ENCODE measurements around the gene GALNT10. TPM values are rescaled to one million over a fixed set of nuclear protein-coding genes. Genes with fewer than 3 reads are reported as not detected.

The GALNT10 gene
- total and polyA plus RNA-seq, 2 of the 8 experiments (the other 6 are each of a cell fraction or from before 2014, with no cell fraction given) = 4.6 to 15.5 TPM

- TF ChIP-seq RBBP5 (IDR thresholded peaks at IDR 0.05; ENCODE audit: borderline replicate concordance, low read depth, low read length) = 0 out of 2 replicates have a peak, but pooled peaks have one; percentile 45
- TF ChIP-seq TEAD4 (IDR thresholded peaks at IDR 0.05; ENCODE audit: low read depth, low read length) = peak; percentile 72; the same call in 1 of the 2 replicates
- TF ChIP-seq YY1 (IDR thresholded peaks at IDR 0.05; ENCODE audit: low read depth, low read length) = no peak
- TF ChIP-seq E2F6 (IDR thresholded peaks at IDR 0.05) = no peak
- TF ChIP-seq SP2 (IDR thresholded peaks at IDR 0.05; ENCODE audit: low read length) = no peak
- peak; percentile 43; the same call in 1 of the 2 replicates for TF ChIP-seq SP1 (IDR thresholded peaks at IDR 0.05; ENCODE audit: low read depth, low read length)
- TF ChIP-seq BCL11A (IDR thresholded peaks at IDR 0.05; ENCODE audit: low read depth in 2 of 2, low read length in 2 of 2) = peak in 1 of 2 experiments; percentile 58
- TF ChIP-seq RFX5 (IDR thresholded peaks at IDR 0.05; ENCODE audit: borderline replicate concordance, low read depth, low read length) = no peak
- TF ChIP-seq CREB1 (IDR thresholded peaks at IDR 0.05) = no peak
- TF ChIP-seq TBP (IDR thresholded peaks at IDR 0.05; ENCODE audit: low read depth, low read length) = no peak
Measured at GRCh38 chr5:154166901-154167791, 23.4 kb upstream of the GALNT10 start (continued).
